ENCODE results near the gene BAZ2B. TPM values are rescaled to one million over a fixed set of nuclear protein-coding genes. Genes with fewer than 3 reads are reported as not detected.

Gene BAZ2B
- total and polyA plus RNA-seq, 9 of the 15 experiments (the other 6 are each of a cell fraction or from before 2014, with no cell fraction given): 7.5 to 38.6 (median 19.8) TPM

DNA sequence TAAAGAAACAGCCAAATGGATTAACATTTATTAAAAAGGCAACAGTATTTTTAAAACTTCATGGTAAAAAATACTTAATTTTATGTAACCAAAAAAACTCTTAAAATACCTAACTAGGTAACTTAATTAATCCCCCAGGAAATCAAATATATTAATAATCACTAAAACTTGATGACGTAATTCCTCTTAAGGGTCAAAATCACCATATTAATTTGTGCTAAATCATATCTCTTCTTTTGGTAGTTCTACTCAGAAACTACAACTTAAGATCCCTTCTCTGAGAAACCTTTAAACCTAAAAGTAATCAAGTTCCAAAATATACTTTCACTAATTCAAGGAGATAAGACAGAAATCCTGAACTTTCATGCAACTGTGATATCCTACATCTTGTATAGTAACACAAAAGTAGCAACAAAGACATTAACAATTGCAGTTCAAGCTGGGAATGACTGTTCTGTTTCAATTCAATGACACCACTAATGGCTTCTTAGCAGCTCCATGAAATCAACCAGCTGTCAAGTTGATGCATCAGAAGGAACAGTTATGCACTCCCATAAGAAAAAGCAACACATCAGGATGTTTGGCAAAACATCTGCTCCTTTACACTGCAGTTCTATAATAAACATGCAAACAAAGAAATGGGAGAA, 4.0 kb downstream of the BAZ2B start:
- ATAC-seq (peak; percentile 28), FAIRE-seq (peak; percentile 46)
- intact Hi-C loops (cut with micrococcal nuclease): loop anchor here (5.0 kb wide), 1 partner anchor 115 kb away; no protein-coding TSS in a partner anchor
- TF ChIP-seq FOXJ2 (tag; IDR thresholded peaks at IDR 0.05): no peak
- peak; percentile 6; the same call in 1 of the 2 replicates for TF ChIP-seq JUND (IDR thresholded peaks at IDR 0.05; ENCODE audit: borderline replicate concordance, low read depth, low read length)
- TF ChIP-seq JUND (tag; IDR thresholded peaks at IDR 0.05; ENCODE audit: borderline replicate concordance, low read depth, low read length): no peak
- peak in 1 of 3 experiments; percentile 54 for TF ChIP-seq YY1 (IDR thresholded peaks at IDR 0.05; ENCODE audit: borderline replicate concordance in 1 of 3, control insufficient read depth in 1 of 3, extremely low read depth in 1 of 3, insufficient read depth in 3 of 3, insufficient read length in 1 of 3, insufficient replicate concordance in 2 of 3, low read depth in 1 of 3, low read length in 2 of 3)
- TF ChIP-seq, protein P1, sequence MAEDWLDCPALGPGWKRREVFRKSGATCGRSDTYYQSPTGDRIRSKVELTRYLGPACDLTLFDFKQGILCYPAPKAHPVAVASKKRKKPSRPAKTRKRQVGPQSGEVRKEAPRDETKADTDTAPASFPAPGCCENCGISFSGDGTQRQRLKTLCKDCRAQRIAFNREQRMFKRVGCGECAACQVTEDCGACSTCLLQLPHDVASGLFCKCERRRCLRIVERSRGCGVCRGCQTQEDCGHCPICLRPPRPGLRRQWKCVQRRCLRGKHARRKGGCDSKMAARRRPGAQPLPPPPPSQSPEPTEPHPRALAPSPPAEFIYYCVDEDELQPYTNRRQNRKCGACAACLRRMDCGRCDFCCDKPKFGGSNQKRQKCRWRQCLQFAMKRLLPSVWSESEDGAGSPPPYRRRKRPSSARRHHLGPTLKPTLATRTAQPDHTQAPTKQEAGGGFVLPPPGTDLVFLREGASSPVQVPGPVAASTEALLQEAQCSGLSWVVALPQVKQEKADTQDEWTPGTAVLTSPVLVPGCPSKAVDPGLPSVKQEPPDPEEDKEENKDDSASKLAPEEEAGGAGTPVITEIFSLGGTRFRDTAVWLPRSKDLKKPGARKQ (CRISPR knock-in tag; IDR thresholded peaks at IDR 0.05): 0 out of 2 replicates have a peak, but pooled peaks have one; percentile 25
- TF ChIP-seq, protein P2, sequence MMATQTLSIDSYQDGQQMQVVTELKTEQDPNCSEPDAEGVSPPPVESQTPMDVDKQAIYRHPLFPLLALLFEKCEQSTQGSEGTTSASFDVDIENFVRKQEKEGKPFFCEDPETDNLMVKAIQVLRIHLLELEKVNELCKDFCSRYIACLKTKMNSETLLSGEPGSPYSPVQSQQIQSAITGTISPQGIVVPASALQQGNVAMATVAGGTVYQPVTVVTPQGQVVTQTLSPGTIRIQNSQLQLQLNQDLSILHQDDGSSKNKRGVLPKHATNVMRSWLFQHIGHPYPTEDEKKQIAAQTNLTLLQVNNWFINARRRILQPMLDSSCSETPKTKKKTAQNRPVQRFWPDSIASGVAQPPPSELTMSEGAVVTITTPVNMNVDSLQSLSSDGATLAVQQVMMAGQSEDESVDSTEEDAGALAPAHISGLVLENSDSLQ (IDR thresholded peaks at IDR 0.05): peak; percentile 85
- peak; percentile 23; the same call in 1 of the 2 replicates for TF ChIP-seq GATAD2B (IDR thresholded peaks at IDR 0.05; ENCODE audit: borderline replicate concordance)
- TF ChIP-seq, protein P3, sequence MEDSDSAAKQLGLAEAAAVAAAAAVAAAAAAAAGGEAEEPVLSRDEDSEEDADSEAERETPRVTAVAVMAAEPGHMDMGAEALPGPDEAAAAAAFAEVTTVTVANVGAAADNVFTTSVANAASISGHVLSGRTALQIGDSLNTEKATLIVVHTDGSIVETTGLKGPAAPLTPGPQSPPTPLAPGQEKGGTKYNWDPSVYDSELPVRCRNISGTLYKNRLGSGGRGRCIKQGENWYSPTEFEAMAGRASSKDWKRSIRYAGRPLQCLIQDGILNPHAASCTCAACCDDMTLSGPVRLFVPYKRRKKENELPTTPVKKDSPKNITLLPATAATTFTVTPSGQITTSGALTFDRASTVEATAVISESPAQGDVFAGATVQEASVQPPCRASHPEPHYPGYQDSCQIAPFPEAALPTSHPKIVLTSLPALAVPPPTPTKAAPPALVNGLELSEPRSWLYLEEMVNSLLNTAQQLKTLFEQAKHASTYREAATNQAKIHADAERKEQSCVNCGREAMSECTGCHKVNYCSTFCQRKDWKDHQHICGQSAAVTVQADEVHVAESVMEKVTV (CRISPR knock-in tag; IDR thresholded peaks at IDR 0.05): no peak
- TF ChIP-seq MAFG (tag; conservative IDR thresholded peaks at IDR 0.05): 0 out of 2 replicates have a peak, but pooled peaks have one; percentile 33
- TF ChIP-seq, protein P4, sequence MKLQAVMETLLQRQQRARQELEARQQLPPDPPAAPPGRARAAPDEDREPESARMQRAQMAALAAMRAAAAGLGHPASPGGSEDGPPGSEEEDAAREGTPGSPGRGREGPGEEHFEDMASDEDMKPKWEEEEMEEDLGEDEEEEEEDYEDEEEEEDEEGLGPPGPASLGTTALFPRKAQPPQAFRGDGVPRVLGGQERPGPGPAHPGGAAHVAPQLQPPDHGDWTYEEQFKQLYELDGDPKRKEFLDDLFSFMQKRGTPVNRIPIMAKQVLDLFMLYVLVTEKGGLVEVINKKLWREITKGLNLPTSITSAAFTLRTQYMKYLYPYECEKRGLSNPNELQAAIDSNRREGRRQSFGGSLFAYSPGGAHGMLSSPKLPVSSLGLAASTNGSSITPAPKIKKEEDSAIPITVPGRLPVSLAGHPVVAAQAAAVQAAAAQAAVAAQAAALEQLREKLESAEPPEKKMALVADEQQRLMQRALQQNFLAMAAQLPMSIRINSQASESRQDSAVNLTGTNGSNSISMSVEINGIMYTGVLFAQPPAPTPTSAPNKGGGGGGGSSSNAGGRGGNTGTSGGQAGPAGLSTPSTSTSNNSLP (IDR thresholded peaks at IDR 0.05; ENCODE audit: borderline replicate concordance, low read depth, low read length): peak; percentile 67; the same call in 1 of the 2 replicates
- no peak for TF ChIP-seq ZKSCAN1 (IDR thresholded peaks at IDR 0.05; ENCODE audit: low read depth, low read length)
- no peak for TF ChIP-seq CAMTA2 (CRISPR knock-in tag; conservative IDR thresholded peaks at IDR 0.05)
- no peak for TF ChIP-seq L3MBTL2 (IDR thresholded peaks at IDR 0.05)

More for the DNA sequence above, 4.0 kb downstream of the BAZ2B start:
- peak; percentile 16 to 67 (median 23) for DNase-seq (ENCODE audit: extremely low read depth in 1 of 4, low spot score in 3 of 4)
- Histone ChIP-seq H3K27ac (ENCODE audit: extremely low read depth, low read depth, low read length) (peak overlapping the region; percentile 50), H3K4me2 (ENCODE audit: insufficient read depth, low read length) (peak overlapping the region; percentile 63), H3K9ac (ENCODE audit: insufficient read depth in 1 of 2, low read depth in 2 of 2, low read length in 2 of 2) (peak overlapping the region in 1 of 2 experiments; percentile 98; a peak in 2 of 4 replicates), H3K9me1 (ENCODE audit: control insufficient read depth, insufficient read depth, low read length) (no peaks in the 10 kb centered on the region), H3K79me2 (ENCODE audit: control insufficient read depth, insufficient read depth, low read length) (peaks cover 60% of the 10 kb centered on the region), H3K4me3 (no peak overlapping the region), H2AFZ (ENCODE audit: low read depth, low read length) (peak overlapping the region; percentile 57; the same call in 1 of the 2 replicates), H3K9me3 (replicated peaks; ENCODE audit: control insufficient read depth, insufficient read depth, low read depth, low read length) (no peaks in the 10 kb centered on the region), H4K20me1 (replicated peaks; ENCODE audit: control insufficient read depth, insufficient read depth, low read length) (no peaks in the 10 kb centered on the region), H3K4me1 (replicated peaks in 1 of 2; ENCODE audit: control insufficient read depth in 2 of 2, insufficient read depth in 2 of 2, low read length in 2 of 2) (peaks cover 5% of the 10 kb centered on the region in 2 experiments; a peak in 3 of 5 replicates), H3K36me3 (ENCODE audit: control insufficient read depth, insufficient read depth, low read length) (no peaks in the 10 kb centered on the region), H3K27me3 (ENCODE audit: control insufficient read depth in 2 of 2, insufficient read depth in 2 of 2, low read length in 2 of 2) (no peaks in the 10 kb centered on the region)
- 82% methylated on average over 1 of the region's 1 CpG for WGBS (ENCODE audit: insufficient coverage, low coverage, missing lambda C conversion rate)
- in situ Hi-C loops (cut with MboI): no loop called here
- no TSS peak for BruUV-seq (replicated peaks)
- ChIA-PET CTCF (ENCODE audit: low intra/inter-chr PET ratio) (interaction anchor here (0.7 kb wide), 1 partner anchor 87 kb away, joined by 3 read pairs; no protein-coding TSS in a partner anchor), POLR2A (interaction anchor here (1.3 to 4.9 kb wide), 6 partner anchors 8 to 325 kb away, joined by 4 to 35 read pairs (median 8); partner anchors contain the start of genes MARCHF7 and WDSUB1)

All from K562 (cell line).